Ishikawa (cell line): ENCODE data around the gene NLRP1.

ENCODE experiments used
- CEBPB ChIP-seq: IDR thresholded peaks from 2 replicates; pipeline ENCODE4 v1.6.1; 2012
- CREB1 ChIP-seq: IDR thresholded peaks from 2 replicates; pipeline ENCODE4 v1.6.1; 2012; ENCODE audit warnings: low read depth
- EGR1 ChIP-seq: IDR thresholded peaks from 2 replicates; pipeline ENCODE4 v1.6.1; 2012
- EP300 ChIP-seq: IDR thresholded peaks from 2 replicates; pipeline ENCODE4 v1.6.1; 2012; ENCODE audit warnings: borderline replicate concordance
- FOXM1 ChIP-seq: IDR thresholded peaks from 2 replicates; pipeline ENCODE4 v1.6.1; 2012; ENCODE audit warnings: low read depth, borderline replicate concordance
- MAX ChIP-seq: IDR thresholded peaks from 2 replicates; pipeline ENCODE4 v1.6.1; 2012
- NFIC ChIP-seq: IDR thresholded peaks from 2 replicates; pipeline ENCODE4 v1.6.1; 2012
- RAD21 ChIP-seq: IDR thresholded peaks from 2 replicates; pipeline ENCODE4 v1.6.1; 2012; ENCODE audit warnings: low read depth
- REST ChIP-seq: IDR thresholded peaks from 2 replicates; pipeline ENCODE4 v1.6.1; 2012; ENCODE audit warnings: low read depth, mild to moderate bottlenecking
- TAF1 ChIP-seq: IDR thresholded peaks from 2 replicates; pipeline ENCODE4 v1.6.1; 2012; ENCODE audit warnings: low read depth, mild to moderate bottlenecking
- TCF12 ChIP-seq: IDR thresholded peaks from 2 replicates; pipeline ENCODE4 v1.6.1; 2012; ENCODE audit warnings: low read depth
- TEAD4 ChIP-seq: IDR thresholded peaks from 2 replicates; pipeline ENCODE4 v1.6.1; 2012
- YY1 ChIP-seq: IDR thresholded peaks from 2 replicates; pipeline ENCODE4 v1.6.1; 2012; ENCODE audit warnings: low read depth
- ZBTB7A ChIP-seq: IDR thresholded peaks from 2 replicates; pipeline ENCODE4 v1.6.1; 2012; ENCODE audit warnings: low read depth
- TF ChIP-seq, protein P1 (sequence below): IDR thresholded peaks from 2 replicates; pipeline ENCODE4 v1.6.1; 2012

NLRP1 gene

DNA sequence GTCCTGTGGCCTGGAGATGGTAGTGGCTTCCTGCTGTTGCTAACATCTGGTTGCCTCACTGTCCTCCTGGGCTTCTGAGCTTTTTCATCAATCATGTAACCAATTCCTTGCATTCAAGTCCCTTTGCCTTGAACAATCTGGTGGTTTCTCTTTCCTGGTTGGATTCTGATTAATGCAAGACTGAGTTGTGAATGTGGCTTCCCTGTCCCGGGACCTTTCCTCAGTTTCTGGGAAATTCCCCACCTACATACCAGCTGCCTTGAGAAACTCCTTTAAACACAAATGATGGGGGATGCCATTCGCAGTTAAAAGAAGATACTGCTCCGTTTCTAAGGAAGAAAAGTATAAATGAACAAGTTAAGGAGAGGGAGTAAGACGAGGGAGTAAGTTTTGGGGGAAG is 39.9 kb upstream of the NLRP1 start:
- no peak for TF ChIP-seq FOXM1
- no peak for TF ChIP-seq EGR1
- TF ChIP-seq, protein P1, sequence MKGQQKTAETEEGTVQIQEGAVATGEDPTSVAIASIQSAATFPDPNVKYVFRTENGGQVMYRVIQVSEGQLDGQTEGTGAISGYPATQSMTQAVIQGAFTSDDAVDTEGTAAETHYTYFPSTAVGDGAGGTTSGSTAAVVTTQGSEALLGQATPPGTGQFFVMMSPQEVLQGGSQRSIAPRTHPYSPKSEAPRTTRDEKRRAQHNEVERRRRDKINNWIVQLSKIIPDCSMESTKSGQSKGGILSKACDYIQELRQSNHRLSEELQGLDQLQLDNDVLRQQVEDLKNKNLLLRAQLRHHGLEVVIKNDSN = no peak

DNA sequence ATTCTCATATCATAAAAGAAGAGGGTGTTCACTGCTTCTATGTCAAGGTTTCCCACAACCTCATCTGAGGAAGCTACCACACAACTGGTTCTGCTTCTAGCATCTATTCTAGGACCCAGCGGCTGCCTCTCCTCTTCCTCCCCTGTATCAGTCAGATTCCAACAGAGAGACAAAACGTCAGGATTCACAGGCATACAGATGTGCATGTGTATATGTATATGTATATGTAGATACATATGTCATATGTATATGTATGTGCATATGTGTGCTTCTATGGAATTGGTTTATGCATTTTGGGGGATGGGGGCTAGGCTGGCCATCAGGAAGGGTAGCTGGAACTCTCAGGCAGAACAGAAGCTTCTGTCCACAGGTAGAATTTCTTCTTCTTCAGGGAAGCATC is 37.4 kb upstream of the NLRP1 start:
- no peak for TF ChIP-seq CREB1
- TF ChIP-seq REST = no peak
- no peak for TF ChIP-seq TAF1
- TF ChIP-seq MAX = no peak
- TF ChIP-seq EP300 = no peak
- TF ChIP-seq CEBPB = no peak
- TF ChIP-seq TEAD4 = no peak
- no peak for TF ChIP-seq TCF12
- TF ChIP-seq YY1 = no peak
- TF ChIP-seq RAD21 = no peak
- TF ChIP-seq NFIC = no peak
- TF ChIP-seq, protein P1 = no peak
- no peak for TF ChIP-seq FOXM1
- TF ChIP-seq ZBTB7A = no peak
- TF ChIP-seq EGR1 = no peak

DNA sequence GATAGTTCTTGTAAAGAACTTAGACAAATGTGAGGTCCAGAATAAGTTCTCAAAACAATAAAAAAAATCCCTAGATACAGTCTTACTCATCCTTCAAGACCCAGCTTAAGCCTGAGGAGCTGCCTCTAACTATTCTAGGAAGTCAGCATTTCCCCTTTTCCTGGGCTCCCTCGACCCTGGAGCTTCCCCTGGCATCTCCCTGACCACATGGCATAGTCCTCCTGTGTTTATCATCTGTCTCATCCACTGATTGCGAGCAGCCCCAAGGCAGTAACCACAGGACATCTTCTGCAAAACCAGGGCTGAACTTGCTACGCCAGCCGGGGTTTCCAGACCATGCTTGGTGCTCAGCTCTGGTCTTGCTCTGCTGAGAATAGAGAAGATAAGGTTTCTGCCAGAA is 36.7 kb upstream of the NLRP1 start:
- TF ChIP-seq TAF1 (no peak), MAX (no peak), EP300 (no peak), EGR1 (no peak), RAD21 (no peak), TEAD4 (no peak), CEBPB (no peak), NFIC (no peak), CREB1 (no peak), REST (no peak), YY1 (no peak), FOXM1 (no peak), ZBTB7A (no peak), TCF12 (no peak)
- TF ChIP-seq, protein P1 = no peak

GRCh38 chr17:5619088-5619740 is 34.9 kb upstream of the NLRP1 start:
- TF ChIP-seq TAF1 (no peak), ZBTB7A (no peak), FOXM1 (no peak), TCF12 (no peak), EGR1 (no peak), MAX (no peak), NFIC (no peak), REST (no peak), CREB1 (no peak), EP300 (no peak), CEBPB (no peak), YY1 (no peak), TEAD4 (no peak), RAD21 (no peak)
- TF ChIP-seq, protein P1 = no peak
